Natural killer cell (primary cell): Measurements from ENCODE around the gene COL19A1. TPM values are rescaled to one million over a fixed set of nuclear protein-coding genes. Genes with fewer than 3 reads are reported as not detected.

Experiments used
- ATAC-seq, 3 donors: fragments of 150-1000 bp in 2 of 3; fragments of 200-7000 bp in 1 of 3; cut with Tn5 transposase; 1 replicate in 1 of 3; 2 replicates in 2 of 3; pipeline ENCODE4 v1.10.0; 2021; ENCODE audit warnings: mild to moderate bottlenecking in 2 of 3, moderate library complexity in 2 of 3
- DNase-seq, 2 donors: peaks; one replicate each; pipeline versions ENCODE4 v3.0.0 to v3.0.0-alpha.2; 2013 to 2021; ENCODE audit warnings: mixed read lengths in 1 of 2
- H3K27ac ChIP-seq: one replicate; pipeline ENCODE4 v1.5.1; 2013; ENCODE audit warnings: mild to moderate bottlenecking, low read length
- H3K27me3 ChIP-seq: one replicate; pipeline ENCODE4 v1.6.1; 2013; ENCODE audit warnings: low read length; ENCODE audit not compliant: control insufficient read depth, insufficient read depth
- H3K36me3 ChIP-seq: one replicate; pipeline ENCODE4 v1.6.1; 2013; ENCODE audit warnings: low read length; ENCODE audit not compliant: control insufficient read depth, insufficient read depth
- H3K4me1 ChIP-seq: one replicate; pipeline ENCODE4 v1.6.1; 2013; ENCODE audit warnings: low read length; ENCODE audit not compliant: control insufficient read depth, insufficient read depth
- H3K4me3 ChIP-seq: one replicate; pipeline ENCODE4 v1.5.1; 2013; ENCODE audit warnings: low read length
- H3K9me3 ChIP-seq: one replicate; pipeline ENCODE4 v1.6.1; 2013; ENCODE audit warnings: low read length; ENCODE audit not compliant: control insufficient read depth, insufficient read depth
- H3K27ac Mint-ChIP-seq, 2 donors: one replicate each; pipeline ENCODE4 v1.8.0; 2022; ENCODE audit warnings: mild to moderate bottlenecking in 2 of 2, mixed read lengths in 2 of 2, moderate library complexity in 1 of 2
- H3K27me3 Mint-ChIP-seq, 2 donors: one replicate each; pipeline ENCODE4 v1.8.0; 2022; ENCODE audit warnings: low read depth in 2 of 2, mixed read lengths in 2 of 2
- H3K36me3 Mint-ChIP-seq: one replicate; pipeline ENCODE4 v1.8.0; 2022; ENCODE audit warnings: mixed read lengths
- H3K4me1 Mint-ChIP-seq, 2 donors: one replicate each; pipeline ENCODE4 v1.8.0; 2022; ENCODE audit warnings: mixed read lengths in 2 of 2
- H3K4me3 Mint-ChIP-seq: one replicate; pipeline ENCODE4 v1.8.0; 2022; ENCODE audit warnings: mild to moderate bottlenecking, moderate library complexity, mixed read lengths
- H3K9me3 Mint-ChIP-seq, 2 donors: one replicate each; pipeline ENCODE4 v1.8.0; 2022; ENCODE audit warnings: mixed read lengths in 2 of 2
- CTCF ChIP-seq: fragments of 200-600 bp; IDR thresholded peaks from one replicate; pipeline ENCODE4 v1.8.0; 2022; ENCODE audit warnings: antibody characterized with exemption
- WGBS: methylation state at CpG from one replicate; pipeline ENCODE4 v1.1.7; 2013; ENCODE audit warnings: missing lambda C conversion rate; ENCODE audit not compliant: insufficient coverage; 5-methylcytosine and 5-hydroxymethylcytosine counted together
- intact Hi-C: fragments of 100-400 bp; cut with micrococcal nuclease; formaldehyde crosslinking; loops from one replicate; pipeline ENCODE4 v1.14.2; 2022
- total RNA-seq, 4 donors: library from RNA; stranded (reverse); fragments of 120-200 nt in 1 of 4; gene quantifications; one replicate each; pipeline versions ENCODE4 v1.2.3 to v1.2.4, GENCODE V29; 2013 to 2022

The COL19A1 gene
- total RNA-seq, 3 donors from 2014 or later (not counting 1 experiment from before 2014, with no cell fraction given), result 0.07 to 0.33 (median 0.18) TPM

GRCh38 chr6:69848552-69848951 is 17.8 kb upstream of the COL19A1 start:
- no peaks in the 10 kb centered on the region for H3K4me1 Mint-ChIP-seq
- DNase-seq (no peak), ATAC-seq (no peak)
- no peak for TF ChIP-seq CTCF
- no peak overlapping the region for H3K4me3 Mint-ChIP-seq
- Histone ChIP-seq H3K4me3 (no peak overlapping the region), H3K27me3 (peaks cover 9% of the 10 kb centered on the region), H3K9me3 (no peaks in the 10 kb centered on the region), H3K36me3 (no peaks in the 10 kb centered on the region), H3K27ac (no peak overlapping the region), H3K4me1 (no peaks in the 10 kb centered on the region)
- H3K27ac Mint-ChIP-seq, result no peak overlapping the region
- intact Hi-C loops, result no loop called here
- H3K27me3 Mint-ChIP-seq, result peaks cover 24 to 33% of the 10 kb centered on the region in 2 donors
- WGBS, result 94% methylated on average over 4 of the region's 4 CpGs
- no peaks in the 10 kb centered on the region for H3K36me3 Mint-ChIP-seq
- H3K9me3 Mint-ChIP-seq, result peaks cover 0 to 5% of the 10 kb centered on the region in 2 donors

GRCh38 chr6:69852706-69853105 is 13.7 kb upstream of the COL19A1 start:
- no peak for ATAC-seq
- no peak for TF ChIP-seq CTCF
- peaks cover 20 to 35% of the 10 kb centered on the region in 2 donors for H3K27me3 Mint-ChIP-seq
- H3K4me1 Mint-ChIP-seq, result no peaks in the 10 kb centered on the region
- H3K27ac Mint-ChIP-seq, result no peak overlapping the region
- Histone ChIP-seq H3K27ac (no peak overlapping the region), H3K4me1 (no peaks in the 10 kb centered on the region), H3K36me3 (no peaks in the 10 kb centered on the region), H3K4me3 (no peak overlapping the region), H3K9me3 (no peaks in the 10 kb centered on the region), H3K27me3 (peaks cover 7% of the 10 kb centered on the region)
- peaks cover 0 to 5% of the 10 kb centered on the region in 2 donors for H3K9me3 Mint-ChIP-seq
- no peaks in the 10 kb centered on the region for H3K36me3 Mint-ChIP-seq
- H3K4me3 Mint-ChIP-seq, result no peak overlapping the region
- 80% methylated on average over 1 of the region's 1 CpG for WGBS
- intact Hi-C loops, result no loop called here
- no peak for DNase-seq

GRCh38 chr6:69861986-69862385 is 4.4 kb upstream of the COL19A1 start:
- WGBS, result 94% methylated on average over 3 of the region's 3 CpGs
- Mint-ChIP-seq H3K27ac (no peak overlapping the region), H3K4me1 (peaks cover 10% of the 10 kb centered on the region in 2 donors), H3K36me3 (no peaks in the 10 kb centered on the region), H3K4me3 (no peak overlapping the region), H3K27me3 (peaks cover 40 to 62% of the 10 kb centered on the region in 2 donors), H3K9me3 (no peaks in the 10 kb centered on the region)
- Histone ChIP-seq H3K27me3 (peaks cover 23% of the 10 kb centered on the region), H3K36me3 (no peaks in the 10 kb centered on the region), H3K9me3 (peaks cover 4% of the 10 kb centered on the region), H3K4me1 (peaks cover 8% of the 10 kb centered on the region), H3K27ac (no peak overlapping the region), H3K4me3 (no peak overlapping the region)
- DNase-seq (no peak), ATAC-seq (no peak)
- intact Hi-C loops, result no loop called here
- TF ChIP-seq CTCF, result no peak

GRCh38 chr6:69863766-69864165 is 2.6 kb upstream of the COL19A1 start:
- Histone ChIP-seq H3K4me3 (no peak overlapping the region), H3K9me3 (peaks cover 4% of the 10 kb centered on the region), H3K27ac (no peak overlapping the region), H3K27me3 (peaks cover 33% of the 10 kb centered on the region), H3K36me3 (no peaks in the 10 kb centered on the region), H3K4me1 (peaks cover 13% of the 10 kb centered on the region)
- Mint-ChIP-seq H3K4me3 (no peak overlapping the region), H3K27ac (no peak overlapping the region), H3K9me3 (no peaks in the 10 kb centered on the region), H3K27me3 (peaks cover 46 to 63% of the 10 kb centered on the region in 2 donors), H3K36me3 (no peaks in the 10 kb centered on the region), H3K4me1 (peaks cover 11 to 18% of the 10 kb centered on the region in 2 donors)
- no peak for TF ChIP-seq CTCF
- ATAC-seq (no peak), DNase-seq (no peak)
- 95% methylated on average over 2 of the region's 2 CpGs for WGBS
- intact Hi-C loops, result no loop called here
